NCI-H1436 treated with DMSO at 0.1 percent for 48 hours (cell line): Measurements from ENCODE around the gene PPP2R3C.
"Not testable (repeated sequence)": the region's sequence is repeated elsewhere in the genome, so short reads cannot be mapped to it uniquely, and the experiment has no call there.

ENCODE experiments used
- DNase-seq: peaks from one replicate; lab custom pipeline; 2025; lab: John Stamatoyannopoulos, UW

Gene PPP2R3C

DNA sequence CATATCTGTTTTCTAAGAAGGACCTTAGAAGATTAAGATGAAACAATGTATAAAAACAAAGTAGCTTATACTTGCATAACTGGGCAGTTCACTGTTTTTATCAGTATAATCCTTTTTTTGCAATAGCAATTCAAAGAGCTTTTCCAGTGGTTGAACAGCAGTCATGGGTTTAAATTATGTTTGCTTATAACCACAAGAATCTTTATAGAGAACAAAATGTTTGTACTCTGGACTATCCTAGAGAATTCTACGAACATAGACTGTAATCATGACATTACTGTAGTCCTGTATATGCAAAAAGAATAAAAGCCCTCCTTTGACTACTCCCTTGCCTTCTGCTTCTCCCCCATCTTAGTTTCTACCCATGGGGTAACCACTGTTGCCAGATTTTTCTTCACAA, 70.0 kb downstream of the PPP2R3C start:
- no peak for DNase-seq

DNA sequence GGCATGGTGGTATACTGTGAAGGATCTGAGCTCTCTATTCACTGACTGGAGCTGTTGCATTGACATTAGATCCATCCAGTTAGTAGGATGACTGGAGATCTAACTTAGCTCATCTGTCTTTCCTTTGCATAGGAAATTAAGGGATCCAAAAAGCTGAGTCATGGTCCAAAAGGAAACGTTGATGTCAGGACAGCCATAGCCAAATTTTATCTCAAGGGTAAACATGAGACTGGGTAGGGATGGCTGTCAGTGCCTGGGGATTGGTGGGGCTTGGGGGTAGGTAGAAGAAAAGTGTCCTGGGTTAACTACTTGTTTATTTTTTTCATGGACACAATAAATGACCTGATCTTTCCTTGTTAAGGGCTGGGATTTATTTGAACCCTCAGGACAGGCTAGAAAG, 71.1 kb downstream of the PPP2R3C start:
- no peak for DNase-seq

DNA sequence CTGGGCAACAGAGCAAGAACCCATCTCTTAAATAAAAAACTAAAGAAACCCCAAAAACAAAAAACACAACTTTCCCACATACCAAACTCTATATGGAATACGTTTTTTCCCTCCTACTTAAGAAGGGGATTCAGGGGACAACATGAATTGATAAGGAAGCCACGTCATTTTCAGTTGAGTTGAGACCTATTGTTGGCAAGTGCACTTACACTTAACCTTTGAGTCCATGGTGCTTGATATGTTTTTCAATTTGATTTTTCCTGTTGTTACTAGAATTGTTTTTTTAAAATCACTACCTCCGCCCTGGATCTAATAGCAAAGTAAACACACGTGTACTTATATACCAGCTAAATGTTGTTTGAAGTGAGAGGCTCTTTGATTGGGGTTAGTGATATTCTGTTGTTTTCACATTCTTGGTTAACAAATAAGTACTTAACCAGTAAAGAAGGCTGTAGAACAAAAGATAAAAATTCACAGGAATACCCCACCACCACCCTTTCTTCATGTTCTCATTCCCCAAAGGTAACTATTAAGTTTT, 73.7 kb downstream of the PPP2R3C start:
- no peak for DNase-seq

DNA sequence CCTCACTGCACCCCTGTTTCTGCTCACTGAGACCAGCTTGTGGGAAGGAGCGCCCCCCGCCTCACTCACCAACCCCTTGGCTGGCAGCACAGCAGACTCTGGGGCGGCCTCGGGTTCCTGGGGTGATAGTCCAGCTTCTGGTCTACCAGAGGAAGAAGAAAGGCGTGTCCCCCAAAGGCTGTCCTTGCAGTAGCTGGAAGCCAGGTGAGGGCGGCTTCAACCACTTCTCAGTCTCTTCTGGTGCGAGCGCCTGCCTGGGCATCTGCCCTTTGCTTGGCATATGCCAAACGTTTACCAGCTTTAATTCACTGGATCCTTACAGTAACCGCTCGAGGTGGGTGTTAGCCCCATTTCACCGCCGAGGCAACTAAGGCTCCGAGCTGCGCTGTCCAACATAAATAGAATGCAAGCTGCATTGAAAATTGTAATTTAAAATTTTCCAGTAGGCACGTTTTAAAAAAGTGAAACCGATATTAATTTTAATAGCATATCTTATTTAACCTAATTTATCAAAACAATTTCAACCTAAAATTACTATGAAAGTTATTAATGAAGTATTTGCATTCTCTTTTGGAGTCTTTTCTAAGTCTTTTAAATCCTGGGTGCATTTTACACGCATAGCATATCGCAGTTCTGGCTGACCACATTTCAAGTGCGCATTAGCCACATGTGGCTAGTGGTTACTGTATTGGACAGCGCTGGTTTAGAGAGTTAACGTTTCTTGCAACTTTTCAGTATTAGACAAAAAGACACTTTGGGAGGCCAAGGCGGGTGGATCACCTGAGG, 74.8 kb downstream of the PPP2R3C start:
- DNase-seq: no peak

DNA sequence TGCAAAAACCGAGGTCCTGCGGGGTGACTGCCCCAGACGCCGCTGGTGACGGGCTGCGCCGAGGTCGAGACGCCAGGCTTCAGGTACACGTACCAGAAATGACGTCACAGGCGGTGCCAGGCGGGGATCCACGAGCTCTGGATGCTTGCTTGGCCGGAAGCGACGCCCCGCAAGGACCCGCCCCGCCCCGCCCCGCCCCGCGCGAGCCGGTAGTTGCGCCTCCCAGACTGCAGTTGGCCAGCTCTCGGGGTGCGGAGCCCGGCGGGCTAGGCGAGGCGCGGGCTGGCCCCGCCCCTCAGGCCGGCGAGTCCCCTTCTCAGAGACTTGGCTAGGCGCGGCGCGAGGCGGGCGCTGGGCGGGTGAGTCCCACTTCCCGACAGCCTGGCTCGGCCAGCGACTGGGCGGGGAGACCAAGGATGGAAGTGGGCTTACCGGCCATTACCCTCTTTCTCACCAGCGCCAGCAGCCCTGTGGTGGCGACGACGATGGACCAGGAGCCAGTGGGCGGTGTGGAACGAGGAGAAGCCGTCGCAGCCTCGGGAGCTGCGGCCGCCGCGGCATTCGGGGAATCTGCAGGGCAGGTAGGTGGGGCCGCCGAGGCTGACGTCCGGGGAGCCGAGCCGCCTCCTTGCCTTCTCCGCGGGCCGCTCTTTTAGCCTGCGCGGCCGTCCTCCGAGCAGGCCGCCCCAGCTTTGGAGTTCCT, 75.6 kb downstream of the PPP2R3C start, which contains the start of gene FAM177A1:
TSS of gene FAM177A1 (plus strand) at position 225 of the 703 bp plus-strand sequence. CDS start at position 417, 192 bp downstream.
- peak; percentile 86 for DNase-seq

GRCh38 chr14:35045798-35046047, 76.1 kb downstream of the PPP2R3C start:
- no peak for DNase-seq

GRCh38 chr14:35044939-35045797, 76.6 kb downstream of the PPP2R3C start:
- no peak for DNase-seq

GRCh38 chr14:35043046-35043445, 78.7 kb downstream of the PPP2R3C start:
- DNase-seq: no peak

DNA sequence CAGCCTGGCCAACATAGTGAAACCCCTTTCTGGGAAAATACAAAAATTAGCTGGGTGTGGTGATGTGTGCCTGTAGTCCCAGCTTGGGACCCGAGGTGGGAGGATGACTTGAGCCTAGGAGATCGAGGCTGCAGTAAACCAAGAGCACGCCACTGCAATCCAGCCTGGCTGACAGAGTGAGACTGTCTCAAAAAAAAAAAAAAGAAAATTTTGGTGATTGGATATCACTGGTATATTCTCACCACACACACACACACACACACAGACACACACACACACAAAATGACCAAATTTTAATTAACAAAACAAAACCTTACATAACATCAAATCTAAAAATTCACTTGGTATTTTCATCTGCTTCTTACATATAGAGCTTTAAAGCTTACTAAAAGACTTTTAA, 79.2 kb downstream of the PPP2R3C start:
- no peak for DNase-seq

DNA sequence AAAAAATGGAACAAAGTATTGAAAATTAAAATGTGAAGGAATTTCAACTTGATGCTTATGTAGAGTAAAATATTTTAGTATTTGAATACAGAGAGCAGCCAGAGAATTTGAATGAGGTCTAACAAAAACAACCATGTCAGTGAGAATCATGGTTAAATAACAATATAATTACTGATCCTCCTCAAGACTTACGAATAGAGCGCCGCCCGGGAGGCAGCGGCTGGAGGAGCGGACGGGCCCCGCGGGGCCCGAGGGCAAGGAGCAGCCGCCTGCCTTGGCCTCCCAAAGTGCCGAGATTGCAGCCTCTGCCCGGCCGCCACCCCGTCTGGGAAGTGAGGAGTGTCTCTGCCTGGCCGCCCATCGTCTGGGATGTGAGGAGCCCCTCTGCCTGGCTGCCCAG, 83.5 kb downstream of the PPP2R3C start:
- not testable (repeated sequence) for DNase-seq
